ENCODE data around the gene CMC2. TPM values are rescaled to one million over a fixed set of nuclear protein-coding genes. Genes with fewer than 3 reads are reported as not detected.

CMC2 gene
- total and polyA plus RNA-seq, 2 donors = 26.2 to 70.3 TPM

GRCh38 chr16:81012974-81013373 lies 6.3 kb upstream of the CMC2 start:
- Histone ChIP-seq H3K4me3 (ENCODE audit: low read depth, low read length) (no peak overlapping the region), H3K27ac (ENCODE audit: low read depth) (no peak overlapping the region), H3K4me1 (ENCODE audit: insufficient read depth) (no peaks in the 10 kb centered on the region), H3K36me3 (ENCODE audit: insufficient read depth) (no peaks in the 10 kb centered on the region)
- 92% methylated on average over 3 of the region's 3 CpGs for WGBS
- DNase-seq (ENCODE audit: extremely low spot score) = no peak

- Histone ChIP-seq H3K27ac (ENCODE audit: low read depth) (no peak overlapping the region), H3K4me1 (ENCODE audit: insufficient read depth) (no peaks in the 10 kb centered on the region), H3K4me3 (ENCODE audit: low read depth, low read length) (no peak overlapping the region), H3K36me3 (ENCODE audit: insufficient read depth) (no peaks in the 10 kb centered on the region)
- WGBS = 93% methylated on average over 12 of the region's 12 CpGs
- DNase-seq (ENCODE audit: extremely low spot score) = no peak
Observed at GRCh38 chr16:81008505-81008789, 1.8 kb upstream of the CMC2 start.

- H3K4me1 ChIP-seq (ENCODE audit: insufficient read depth) = no peaks in the 10 kb centered on the region
- under 1% methylated on average over 50 of the region's 50 CpGs for whole genome bisulfite sequencing
- H3K36me3 ChIP-seq (ENCODE audit: insufficient read depth) = no peaks in the 10 kb centered on the region
- no peak for DNase-seq (ENCODE audit: extremely low spot score)
- peak overlapping the region; percentile 72 for H3K4me3 ChIP-seq (ENCODE audit: low read depth, low read length)
- peak overlapping the region; percentile 97 for H3K27ac ChIP-seq (ENCODE audit: low read depth)
Observed at GRCh38 chr16:81006211-81006812, 373 bp downstream of the CMC2 start.

GRCh38 chr16:81005610-81006161 lies 999 bp downstream of the CMC2 start:
- Histone ChIP-seq H3K4me3 (ENCODE audit: low read depth, low read length) (peak overlapping the region; percentile 72), H3K4me1 (ENCODE audit: insufficient read depth) (no peaks in the 10 kb centered on the region), H3K27ac (ENCODE audit: low read depth) (no peak overlapping the region), H3K36me3 (ENCODE audit: insufficient read depth) (no peaks in the 10 kb centered on the region)
- 25% methylated on average over 18 of the region's 18 CpGs for WGBS
- no peak for DNase-seq (ENCODE audit: extremely low spot score)

- no peak overlapping the region for H3K27ac ChIP-seq (ENCODE audit: low read depth)
- WGBS = 49% methylated on average over 14 of the region's 14 CpGs
- H3K4me3 ChIP-seq (ENCODE audit: low read depth, low read length) = no peak overlapping the region
- H3K4me1 ChIP-seq (ENCODE audit: insufficient read depth) = no peaks in the 10 kb centered on the region
- H3K36me3 ChIP-seq (ENCODE audit: insufficient read depth) = no peaks in the 10 kb centered on the region
- no peak for DNase-seq (ENCODE audit: extremely low spot score)
Observed at GRCh38 chr16:81004646-81005353, 1.9 kb downstream of the CMC2 start.

GRCh38 chr16:81003610-81004460 lies 2.9 kb downstream of the CMC2 start:
- WGBS = 72% methylated on average over 11 of the region's 11 CpGs
- no peak overlapping the region for H3K4me3 ChIP-seq (ENCODE audit: low read depth, low read length)
- DNase-seq (ENCODE audit: extremely low spot score) = no peak
- no peak overlapping the region for H3K27ac ChIP-seq (ENCODE audit: low read depth)
- no peaks in the 10 kb centered on the region for H3K36me3 ChIP-seq (ENCODE audit: insufficient read depth)
- no peaks in the 10 kb centered on the region for H3K4me1 ChIP-seq (ENCODE audit: insufficient read depth)

GRCh38 chr16:81003064-81003463 lies 3.6 kb downstream of the CMC2 start:
- Histone ChIP-seq H3K4me1 (ENCODE audit: insufficient read depth) (no peaks in the 10 kb centered on the region), H3K4me3 (ENCODE audit: low read depth, low read length) (no peak overlapping the region), H3K36me3 (ENCODE audit: insufficient read depth) (no peaks in the 10 kb centered on the region), H3K27ac (ENCODE audit: low read depth) (no peak overlapping the region)
- WGBS = 71% methylated on average over 4 of the region's 4 CpGs
- no peak for DNase-seq (ENCODE audit: extremely low spot score)

- Histone ChIP-seq H3K36me3 (ENCODE audit: insufficient read depth) (no peaks in the 10 kb centered on the region), H3K27ac (ENCODE audit: low read depth) (no peak overlapping the region), H3K4me1 (ENCODE audit: insufficient read depth) (no peaks in the 10 kb centered on the region), H3K4me3 (ENCODE audit: low read depth, low read length) (no peak overlapping the region)
- 78% methylated on average over 5 of the region's 5 CpGs for WGBS
- no peak for DNase-seq (ENCODE audit: extremely low spot score)
Observed at GRCh38 chr16:81001330-81001729, 5.4 kb downstream of the CMC2 start.

GRCh38 chr16:81000873-81001272 lies 5.8 kb downstream of the CMC2 start:
- no peak overlapping the region for H3K4me3 ChIP-seq (ENCODE audit: low read depth, low read length)
- H3K4me1 ChIP-seq (ENCODE audit: insufficient read depth) = no peaks in the 10 kb centered on the region
- 97% methylated on average over 3 of the region's 3 CpGs for WGBS
- H3K36me3 ChIP-seq (ENCODE audit: insufficient read depth) = no peaks in the 10 kb centered on the region
- H3K27ac ChIP-seq (ENCODE audit: low read depth) = no peak overlapping the region
- DNase-seq (ENCODE audit: extremely low spot score) = no peak

- no peak overlapping the region for H3K4me3 ChIP-seq (ENCODE audit: low read depth, low read length)
- no peak for DNase-seq (ENCODE audit: extremely low spot score)
- no peaks in the 10 kb centered on the region for H3K36me3 ChIP-seq (ENCODE audit: insufficient read depth)
- H3K27ac ChIP-seq (ENCODE audit: low read depth) = no peak overlapping the region
- WGBS = 94% methylated on average over 7 of the region's 7 CpGs
- no peaks in the 10 kb centered on the region for H3K4me1 ChIP-seq (ENCODE audit: insufficient read depth)
Observed at GRCh38 chr16:80997964-80998620, 8.6 kb downstream of the CMC2 start.

- Histone ChIP-seq H3K4me3 (ENCODE audit: low read depth, low read length) (peak overlapping the region; percentile 13), H3K4me1 (ENCODE audit: insufficient read depth) (no peaks in the 10 kb centered on the region), H3K36me3 (ENCODE audit: insufficient read depth) (no peaks in the 10 kb centered on the region), H3K27ac (ENCODE audit: low read depth) (no peak overlapping the region)
- DNase-seq (ENCODE audit: extremely low spot score) = no peak
- WGBS = 47% methylated on average over 9 of the region's 9 CpGs
Observed at GRCh38 chr16:80997139-80997798, 9.4 kb downstream of the CMC2 start.

GRCh38 chr16:80996688-80997138 lies 10.0 kb downstream of the CMC2 start:
- H3K4me1 ChIP-seq (ENCODE audit: insufficient read depth) = no peaks in the 10 kb centered on the region
- H3K4me3 ChIP-seq (ENCODE audit: low read depth, low read length) = no peak overlapping the region
- H3K27ac ChIP-seq (ENCODE audit: low read depth) = no peak overlapping the region
- DNase-seq (ENCODE audit: extremely low spot score) = no peak
- H3K36me3 ChIP-seq (ENCODE audit: insufficient read depth) = no peaks in the 10 kb centered on the region
- WGBS = 40% methylated on average over 4 of the region's 4 CpGs

GRCh38 chr16:80994451-80994850 lies 12.2 kb downstream of the CMC2 start:
- Histone ChIP-seq H3K4me3 (ENCODE audit: low read depth, low read length) (no peak overlapping the region), H3K36me3 (ENCODE audit: insufficient read depth) (no peaks in the 10 kb centered on the region)
- DNase-seq (ENCODE audit: extremely low spot score) = no peak

More at GRCh38 chr16:80994451-80994850, 12.2 kb downstream of the CMC2 start:
- H3K4me1 ChIP-seq (ENCODE audit: insufficient read depth) = no peaks in the 10 kb centered on the region
- no peak overlapping the region for H3K27ac ChIP-seq (ENCODE audit: low read depth)

Data from urinary bladder (tissue), 4 donors.